ENCODE results near the gene SIL1. TPM values are rescaled to one million over a fixed set of nuclear protein-coding genes. Genes with fewer than 3 reads are reported as not detected.

Gene SIL1
- total RNA-seq, 2 donors from 2014 or later: 69.9 to 75.6 TPM

DNA sequence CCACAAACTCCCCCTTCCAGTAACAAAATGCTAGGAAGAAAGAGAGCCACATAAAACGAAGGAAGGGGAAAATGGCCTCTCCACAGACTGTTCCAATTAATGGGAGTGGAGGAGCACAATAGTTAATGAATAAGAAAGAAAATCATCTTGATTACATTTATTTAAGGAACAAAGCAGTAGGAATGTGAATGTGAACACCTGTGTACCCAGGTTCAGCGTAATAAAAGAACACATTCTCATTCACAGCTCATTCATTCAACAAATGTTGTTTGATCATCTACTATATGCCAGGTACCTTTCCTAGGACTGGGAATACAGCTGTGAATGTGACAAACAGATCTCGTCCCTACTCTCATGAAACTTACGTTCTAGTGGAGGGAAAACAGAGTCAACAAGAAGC lies 35.7 kb downstream of the SIL1 start:
- H3K36me3 ChIP-seq: no peaks in the 10 kb centered on the region
- no peaks in the 10 kb centered on the region for H3K27me3 ChIP-seq (replicated peaks; ENCODE audit: insufficient read depth)
- no peak overlapping the region for H3K4me3 ChIP-seq
- no peak overlapping the region for H3K27ac ChIP-seq
- no peak for TF ChIP-seq POLR2AphosphoS5 (IDR thresholded peaks at IDR 0.05)
- TF ChIP-seq, protein P1, sequence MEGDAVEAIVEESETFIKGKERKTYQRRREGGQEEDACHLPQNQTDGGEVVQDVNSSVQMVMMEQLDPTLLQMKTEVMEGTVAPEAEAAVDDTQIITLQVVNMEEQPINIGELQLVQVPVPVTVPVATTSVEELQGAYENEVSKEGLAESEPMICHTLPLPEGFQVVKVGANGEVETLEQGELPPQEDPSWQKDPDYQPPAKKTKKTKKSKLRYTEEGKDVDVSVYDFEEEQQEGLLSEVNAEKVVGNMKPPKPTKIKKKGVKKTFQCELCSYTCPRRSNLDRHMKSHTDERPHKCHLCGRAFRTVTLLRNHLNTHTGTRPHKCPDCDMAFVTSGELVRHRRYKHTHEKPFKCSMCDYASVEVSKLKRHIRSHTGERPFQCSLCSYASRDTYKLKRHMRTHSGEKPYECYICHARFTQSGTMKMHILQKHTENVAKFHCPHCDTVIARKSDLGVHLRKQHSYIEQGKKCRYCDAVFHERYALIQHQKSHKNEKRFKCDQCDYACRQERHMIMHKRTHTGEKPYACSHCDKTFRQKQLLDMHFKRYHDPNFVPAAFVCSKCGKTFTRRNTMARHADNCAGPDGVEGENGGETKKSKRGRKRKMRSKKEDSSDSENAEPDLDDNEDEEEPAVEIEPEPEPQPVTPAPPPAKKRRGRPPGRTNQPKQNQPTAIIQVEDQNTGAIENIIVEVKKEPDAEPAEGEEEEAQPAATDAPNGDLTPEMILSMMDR (IDR thresholded peaks at IDR 0.05): no peak
- no peak for TF ChIP-seq POLR2A (IDR thresholded peaks at IDR 0.05)
- H3K4me1 ChIP-seq (replicated peaks): peaks cover 5% of the 10 kb centered on the region
- 62% methylated on average over 4 of the region's 4 CpGs for WGBS
- intact Hi-C loops (cut with DNase I): no loop called here
- no peaks in the 10 kb centered on the region for H3K9me3 ChIP-seq
- no peak for DNase-seq (ENCODE audit: low spot score)

DNA sequence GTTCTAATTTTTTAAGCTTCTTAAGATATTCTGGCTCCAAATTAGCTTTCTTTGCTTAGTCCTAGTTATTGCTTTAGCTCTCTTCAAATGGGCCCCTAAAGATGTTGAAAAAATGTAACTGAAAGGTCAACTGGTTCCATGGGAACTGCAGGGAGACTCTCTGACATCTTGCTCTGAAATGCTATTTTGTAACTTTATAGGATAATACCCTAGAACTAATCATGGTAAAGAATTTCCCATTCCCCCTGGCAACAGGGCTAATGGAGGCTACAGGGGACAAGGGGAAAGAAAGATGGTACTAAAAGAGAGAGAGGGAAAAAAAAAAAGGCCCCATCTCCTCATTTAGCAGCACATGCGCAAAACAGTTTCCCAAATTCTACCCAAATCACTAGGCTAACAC lies 39.4 kb downstream of the SIL1 start:
- H3K27me3 ChIP-seq (replicated peaks; ENCODE audit: insufficient read depth): no peaks in the 10 kb centered on the region
- H3K4me1 ChIP-seq (replicated peaks): peaks cover 8% of the 10 kb centered on the region
- H3K27ac ChIP-seq: no peak overlapping the region
- no peaks in the 10 kb centered on the region for H3K36me3 ChIP-seq
- intact Hi-C loops (cut with DNase I): no loop called here
- no peaks in the 10 kb centered on the region for H3K9me3 ChIP-seq
- 100% methylated on average over 1 of the region's 1 CpG for WGBS
- TF ChIP-seq, protein P1 (IDR thresholded peaks at IDR 0.05): no peak
- no peak for TF ChIP-seq POLR2A (IDR thresholded peaks at IDR 0.05)
- no peak for TF ChIP-seq POLR2AphosphoS5 (IDR thresholded peaks at IDR 0.05)
- DNase-seq (ENCODE audit: low spot score): no peak
- no peak overlapping the region for H3K4me3 ChIP-seq

DNA sequence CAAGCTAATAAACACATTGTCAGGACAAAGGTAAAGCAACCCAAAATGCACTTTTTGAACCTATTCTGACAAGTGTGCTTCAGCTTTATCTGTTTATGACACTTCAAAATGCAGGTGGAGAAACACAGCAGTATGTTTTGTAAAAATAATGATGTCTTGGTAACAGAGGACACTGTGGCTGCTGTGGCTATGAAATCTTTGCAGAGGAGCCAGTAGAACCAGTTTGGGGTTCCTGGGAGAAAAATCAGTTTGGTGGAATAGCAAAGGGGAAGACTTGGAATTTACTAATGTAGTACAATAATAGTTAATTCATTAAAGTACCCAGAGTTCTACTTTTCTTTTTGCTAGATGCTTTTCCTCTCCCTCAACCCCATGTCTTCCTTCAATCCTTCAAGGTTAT lies 40.6 kb downstream of the SIL1 start:
- Histone ChIP-seq H3K4me1 (replicated peaks) (peaks cover 8% of the 10 kb centered on the region), H3K9me3 (no peaks in the 10 kb centered on the region), H3K27me3 (replicated peaks; ENCODE audit: insufficient read depth) (no peaks in the 10 kb centered on the region), H3K27ac (peak overlapping the region in 1 of 2 donors; percentile 52), H3K36me3 (no peaks in the 10 kb centered on the region), H3K4me3 (no peak overlapping the region)
- intact Hi-C loops (cut with DNase I): no loop called here
- DNase-seq (ENCODE audit: low spot score): peak; percentile 51
- TF ChIP-seq, protein P1 (IDR thresholded peaks at IDR 0.05): no peak
- peak; percentile 45 for TF ChIP-seq POLR2AphosphoS5 (IDR thresholded peaks at IDR 0.05)

DNA sequence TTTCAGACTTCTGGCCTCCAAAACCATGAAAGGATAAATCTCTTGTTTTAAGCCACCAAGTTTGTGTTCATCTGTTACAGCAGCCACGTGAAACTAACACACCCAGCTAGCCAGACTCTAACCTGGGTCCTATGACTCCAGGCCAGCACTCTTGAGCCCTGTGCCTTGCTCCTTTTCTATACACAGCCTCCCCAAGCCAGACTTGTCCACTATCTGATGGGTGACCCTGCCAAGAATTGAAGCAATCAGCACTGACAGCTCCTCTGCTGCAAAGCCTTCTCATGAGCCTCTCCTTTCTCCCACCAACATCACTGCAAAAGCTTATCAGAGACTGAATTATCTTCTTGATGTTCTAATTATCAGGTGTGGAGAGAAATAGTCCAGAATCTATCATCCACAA lies 41.4 kb downstream of the SIL1 start:
- intact Hi-C loops (cut with DNase I): no loop called here
- H3K4me3 ChIP-seq: no peak overlapping the region
- no peaks in the 10 kb centered on the region for H3K27me3 ChIP-seq (replicated peaks; ENCODE audit: insufficient read depth)
- TF ChIP-seq POLR2AphosphoS5 (IDR thresholded peaks at IDR 0.05) (no peak), POLR2A (IDR thresholded peaks at IDR 0.05) (no peak)
- TF ChIP-seq, protein P1 (IDR thresholded peaks at IDR 0.05): no peak
- WGBS: 100% methylated on average over 1 of the region's 1 CpG
- no peak for DNase-seq (ENCODE audit: low spot score)
- H3K4me1 ChIP-seq (replicated peaks): peaks cover 8% of the 10 kb centered on the region
- no peaks in the 10 kb centered on the region for H3K9me3 ChIP-seq
- H3K27ac ChIP-seq: peak overlapping the region in 1 of 2 donors; percentile 52
- H3K36me3 ChIP-seq: no peaks in the 10 kb centered on the region

DNA sequence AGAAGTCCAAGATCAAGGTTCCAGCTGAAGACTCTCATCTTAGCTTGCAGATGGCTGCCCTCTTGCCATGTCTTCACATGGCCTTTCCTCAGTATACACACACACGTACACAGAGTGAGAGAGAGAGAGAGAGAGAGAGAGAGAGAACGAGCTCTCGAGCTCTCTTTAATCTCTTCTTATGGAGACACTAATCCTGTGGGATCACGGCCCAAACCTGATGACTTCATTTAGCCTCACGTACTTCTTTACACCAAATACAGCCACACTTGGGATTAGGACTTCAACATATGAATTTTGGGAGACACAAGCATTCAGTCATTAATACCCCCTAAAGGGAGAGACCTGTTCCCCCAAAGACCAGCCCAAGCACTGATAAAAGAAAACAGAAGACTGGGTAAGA lies 42.8 kb downstream of the SIL1 start:
- H3K4me1 ChIP-seq (replicated peaks): peaks cover 8% of the 10 kb centered on the region
- no peaks in the 10 kb centered on the region for H3K9me3 ChIP-seq
- no peak overlapping the region for H3K4me3 ChIP-seq
- 98% methylated on average over 5 of the region's 5 CpGs for WGBS
- H3K27me3 ChIP-seq (replicated peaks; ENCODE audit: insufficient read depth): no peaks in the 10 kb centered on the region
- TF ChIP-seq, protein P1 (IDR thresholded peaks at IDR 0.05): no peak
- TF ChIP-seq POLR2AphosphoS5 (IDR thresholded peaks at IDR 0.05): no peak
- TF ChIP-seq POLR2A (IDR thresholded peaks at IDR 0.05): no peak
- intact Hi-C loops (cut with DNase I): no loop called here
- H3K36me3 ChIP-seq: no peaks in the 10 kb centered on the region
- H3K27ac ChIP-seq: no peak overlapping the region
- no peak for DNase-seq (ENCODE audit: low spot score)
